CD4-positive, alpha-beta T cell treated with Interleukin-17A for 1 hour (primary cell): ENCODE measurements around the gene LGALS12.
A peak's percentile ranks its signal among the peaks of the same experiment; 100 is the strongest.

Source experiments
- DNase-seq: peaks from one replicate; pipeline ENCODE4 v3.0.0-alpha.2; 2020

Gene LGALS12, protein sequence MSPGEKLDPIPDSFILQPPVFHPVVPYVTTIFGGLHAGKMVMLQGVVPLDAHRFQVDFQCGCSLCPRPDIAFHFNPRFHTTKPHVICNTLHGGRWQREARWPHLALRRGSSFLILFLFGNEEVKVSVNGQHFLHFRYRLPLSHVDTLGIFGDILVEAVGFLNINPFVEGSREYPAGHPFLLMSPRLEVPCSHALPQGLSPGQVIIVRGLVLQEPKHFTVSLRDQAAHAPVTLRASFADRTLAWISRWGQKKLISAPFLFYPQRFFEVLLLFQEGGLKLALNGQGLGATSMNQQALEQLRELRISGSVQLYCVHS

GRCh38 chr11:63505857-63506528, at the start of gene LGALS12:
Gene LGALS12 (plus strand): TSS chr11:63506084. CDS start chr11:63506459, 375 bp downstream.
- peak; percentile 7 for DNase-seq

- DNase-seq: no peak
Observed at GRCh38 chr11:63459586-63459985, 46.3 kb upstream of the LGALS12 start.

- DNase-seq: no peak
Observed at GRCh38 chr11:63462137-63462536, 43.7 kb upstream of the LGALS12 start.

GRCh38 chr11:63470311-63470710, 35.6 kb upstream of the LGALS12 start:
- no peak for DNase-seq

GRCh38 chr11:63472372-63472771, 33.5 kb upstream of the LGALS12 start:
- DNase-seq: no peak

DNA sequence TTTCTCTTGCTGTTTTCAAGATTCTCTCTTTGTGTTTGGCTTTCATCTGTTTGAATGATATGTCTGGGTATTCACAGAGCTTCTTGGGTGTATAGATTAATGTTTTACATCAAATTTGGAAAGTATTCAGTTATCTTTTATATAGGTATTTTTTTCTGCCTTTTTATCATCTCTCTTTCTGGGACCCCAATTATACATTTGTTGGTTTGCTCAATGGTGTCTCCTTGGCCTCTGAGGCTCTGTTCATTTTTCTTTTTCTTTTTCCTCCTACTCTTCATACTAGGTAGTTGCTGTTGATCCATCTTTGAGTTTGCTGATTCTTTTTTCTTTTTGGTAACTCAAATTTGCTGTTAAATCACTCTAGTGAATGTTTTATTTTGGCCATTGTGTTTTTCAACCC, 29.3 kb upstream of the LGALS12 start:
- no peak for DNase-seq

DNA sequence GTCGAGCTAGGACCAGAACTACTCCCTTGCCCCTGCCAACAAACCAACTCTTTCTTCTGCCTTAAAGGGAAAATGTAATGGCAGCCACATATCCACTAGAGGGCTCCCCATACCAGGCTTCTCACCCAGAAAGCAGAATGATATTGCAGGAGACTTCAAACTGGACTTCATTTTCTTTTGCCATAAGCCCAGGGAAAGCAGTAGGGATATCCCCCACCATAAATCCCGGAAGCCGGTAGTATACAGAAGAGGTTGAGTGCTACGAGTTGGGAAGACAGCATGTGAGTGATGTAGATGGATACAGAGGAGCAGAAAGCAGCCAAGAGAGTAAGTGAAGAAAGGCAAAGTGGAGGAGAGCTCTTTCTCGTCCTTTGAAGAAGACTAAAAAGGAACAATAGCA, 27.0 kb upstream of the LGALS12 start:
- DNase-seq: peak; percentile 79

DNA sequence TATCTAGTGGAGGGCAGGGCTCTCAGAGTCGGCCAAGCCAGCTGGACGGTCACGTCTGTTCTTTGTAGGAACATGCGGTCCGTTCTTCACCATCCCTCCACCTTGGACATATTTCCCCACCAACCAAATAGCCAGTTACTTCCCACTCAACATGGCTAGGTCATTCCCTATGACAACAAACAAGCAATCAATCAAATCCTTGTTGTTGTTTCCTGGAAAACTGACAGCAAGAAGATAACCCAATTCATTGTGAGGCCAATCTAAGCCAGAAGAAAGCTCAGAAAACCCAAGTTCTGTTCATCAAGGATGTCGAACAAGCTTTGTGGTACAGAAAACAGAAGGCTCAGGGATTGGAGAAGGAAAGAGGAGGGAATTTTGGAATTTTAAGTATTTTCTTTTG, 25.8 kb upstream of the LGALS12 start:
- DNase-seq: no peak

DNA sequence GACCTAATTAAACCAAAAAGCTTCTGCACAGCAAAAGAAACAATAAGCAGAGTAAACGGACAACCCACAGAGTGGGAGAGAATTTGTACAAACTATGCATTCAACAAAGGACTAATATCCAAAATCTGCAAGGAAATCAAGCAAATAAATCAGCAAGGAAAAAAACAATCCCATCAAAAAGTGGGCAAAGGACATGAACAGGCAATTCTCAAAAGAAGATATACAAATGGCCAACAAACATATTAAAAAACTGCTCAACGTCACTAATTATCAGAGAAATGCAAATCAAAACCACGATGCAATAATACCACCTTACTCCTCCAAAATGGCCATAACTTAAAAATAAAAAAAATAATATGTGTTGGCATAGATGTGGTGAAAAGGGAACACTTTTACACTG, 20.1 kb upstream of the LGALS12 start:
- DNase-seq: no peak

DNA sequence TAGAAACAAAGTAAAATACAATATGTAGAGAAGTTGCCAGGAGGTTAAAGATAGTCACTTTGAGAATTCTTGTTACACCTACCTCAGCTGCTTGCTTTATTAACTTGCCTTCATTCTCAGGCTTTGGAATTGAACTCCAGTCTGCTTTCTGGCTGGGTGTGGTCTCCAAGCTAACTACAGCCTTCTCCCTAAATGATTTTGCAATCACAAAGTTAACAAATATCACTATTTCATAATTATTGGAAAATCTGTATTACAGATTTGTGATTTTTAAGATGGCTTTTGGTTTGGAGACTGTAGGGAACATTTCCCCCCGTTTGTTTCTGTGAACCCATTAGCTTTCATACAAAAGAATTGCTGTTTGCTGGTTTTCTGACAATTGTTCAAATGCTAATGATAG, 17.1 kb upstream of the LGALS12 start:
- DNase-seq: no peak

- no peak for DNase-seq
Observed at GRCh38 chr11:63489879-63490278, 16.0 kb upstream of the LGALS12 start.

GRCh38 chr11:63490551-63491239, 15.2 kb upstream of the LGALS12 start, which contains the start of gene PLAAT5:
Gene PLAAT5 (minus strand): TSS chr11:63491167. CDS start chr11:63491034, 133 bp downstream.
- DNase-seq: no peak

GRCh38 chr11:63491240-63491587, 14.7 kb upstream of the LGALS12 start:
- DNase-seq: no peak

DNA sequence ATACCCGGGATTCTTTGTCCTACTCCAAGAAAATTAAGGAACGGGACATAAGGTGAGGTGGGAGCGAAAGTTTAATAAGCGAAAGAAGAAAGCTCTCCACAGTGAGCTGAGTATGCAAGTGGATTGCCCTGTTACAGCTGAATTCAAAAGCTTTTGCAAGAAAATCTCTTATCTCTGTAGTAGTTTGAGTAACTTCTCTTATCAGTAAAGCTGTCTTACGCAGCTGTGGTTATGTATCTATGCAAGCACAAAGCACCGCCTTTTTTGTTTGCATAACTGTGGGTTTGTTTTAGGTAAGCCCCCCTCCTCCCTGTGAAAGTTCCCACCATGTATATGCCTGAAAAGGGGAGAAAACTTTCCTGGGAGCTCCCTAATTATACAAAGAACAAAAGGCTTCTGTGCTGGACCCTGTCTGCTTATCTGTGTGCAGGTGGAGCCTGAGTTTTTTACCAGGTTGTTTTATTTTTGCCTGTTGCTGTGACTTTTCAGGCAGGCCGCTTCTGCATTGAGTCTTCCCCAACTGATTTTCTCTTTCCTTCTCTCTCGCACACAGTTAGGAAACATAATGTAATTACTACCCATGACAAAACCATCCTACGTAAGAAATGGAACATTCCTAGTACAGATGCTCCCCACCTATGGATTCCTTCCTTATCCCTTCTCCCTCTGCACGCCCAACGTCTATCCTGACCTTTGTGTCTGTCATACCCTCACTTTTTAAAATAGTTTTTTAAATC, 14.1 kb upstream of the LGALS12 start:
- peak; percentile 8 for DNase-seq

- no peak for DNase-seq
Observed at GRCh38 chr11:63492441-63492840, 13.4 kb upstream of the LGALS12 start.

DNA sequence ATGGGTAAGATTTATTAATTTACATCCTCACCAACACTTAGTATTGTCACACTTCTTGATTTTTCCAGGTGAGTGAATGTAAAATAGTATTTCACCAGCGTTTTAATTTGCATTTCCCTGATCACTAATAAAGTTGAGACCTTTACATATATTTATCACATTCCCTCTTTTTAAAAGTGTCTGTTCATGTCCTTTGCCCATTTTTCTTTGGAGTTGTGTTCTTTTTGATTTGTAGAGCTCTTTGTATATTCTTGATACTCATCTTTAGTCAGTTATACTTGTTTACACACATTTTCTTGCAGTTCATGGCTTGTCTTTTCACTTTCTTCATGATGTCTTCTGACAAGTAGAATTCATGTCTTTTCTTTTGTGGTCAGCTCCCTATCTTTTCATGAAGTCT, 12.8 kb upstream of the LGALS12 start:
- DNase-seq: no peak

GRCh38 chr11:63494975-63495374, 10.9 kb upstream of the LGALS12 start:
- DNase-seq: no peak

DNA sequence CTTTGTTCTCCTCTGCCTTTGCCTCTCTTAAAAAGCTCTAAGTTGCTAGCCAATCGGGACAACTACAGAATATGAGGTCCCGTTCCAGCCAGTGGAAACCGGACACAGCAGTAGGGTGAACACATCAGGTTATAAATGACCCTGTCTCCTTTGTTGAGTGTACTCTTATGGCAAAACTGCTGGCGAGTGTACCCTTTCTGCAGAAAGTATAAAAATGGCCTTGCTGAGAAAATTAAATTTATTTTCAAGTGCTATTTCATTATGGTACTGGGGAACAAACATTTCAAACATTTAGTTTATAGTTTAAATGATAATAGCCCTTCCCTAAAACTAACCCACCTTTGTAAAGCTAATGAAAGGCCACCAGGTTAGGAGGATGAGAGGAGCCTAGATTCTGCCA, 6.0 kb upstream of the LGALS12 start:
- no peak for DNase-seq

- no peak for DNase-seq
Observed at GRCh38 chr11:63501236-63501635, 4.6 kb upstream of the LGALS12 start.

GRCh38 chr11:63502252-63502820, 3.5 kb upstream of the LGALS12 start:
- no peak for DNase-seq

- peak; percentile 14 for DNase-seq
Observed at GRCh38 chr11:63503492-63503891, 2.4 kb upstream of the LGALS12 start.

- DNase-seq: no peak
Observed at GRCh38 chr11:63504054-63504453, 1.8 kb upstream of the LGALS12 start.
